D721Med (cell line): ENCODE results near the gene DYRK1B.

Experiments used
- DNase-seq: peaks from one replicate; pipeline ENCODE4 v3.0.0; 2011; ENCODE audit warnings: low spot score; ENCODE audit not compliant: insufficient read length
- FAIRE-seq: peaks from 2 replicates; lab custom pipeline; 2011; peaks lifted over from hg19 to GRCh38; lab: Jason Lieb, UNC
- TF ChIP-seq, protein P1 (sequence below): IDR thresholded peaks from 2 replicates; pipeline ENCODE4 v1.5.1; 2012; ENCODE audit warnings: mild to moderate bottlenecking, control low read depth; ENCODE audit not compliant: insufficient read depth; ENCODE audit errors: missing control alignments

The DYRK1B gene

DNA sequence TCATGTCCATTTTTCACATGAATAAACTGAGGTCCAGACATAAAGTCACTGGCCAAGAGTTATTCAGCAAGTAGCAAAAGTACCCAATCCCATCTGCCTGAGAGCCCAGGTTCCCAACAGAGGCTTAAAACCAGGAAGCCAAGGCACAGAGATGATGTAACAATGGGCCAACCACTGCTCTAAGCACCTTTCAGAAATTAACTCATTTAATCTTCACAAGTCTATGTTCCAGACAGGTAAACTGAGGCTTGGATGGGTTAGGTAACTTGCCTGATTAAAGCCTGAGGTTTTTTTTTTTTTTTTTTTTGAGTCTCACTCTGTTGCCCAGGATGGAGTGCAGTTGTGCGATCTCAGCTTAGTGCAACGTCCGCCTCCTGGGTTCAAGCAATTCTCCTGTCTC, 4.0 kb upstream of the DYRK1B start:
- DNase-seq: no peak
- TF ChIP-seq, protein P1, sequence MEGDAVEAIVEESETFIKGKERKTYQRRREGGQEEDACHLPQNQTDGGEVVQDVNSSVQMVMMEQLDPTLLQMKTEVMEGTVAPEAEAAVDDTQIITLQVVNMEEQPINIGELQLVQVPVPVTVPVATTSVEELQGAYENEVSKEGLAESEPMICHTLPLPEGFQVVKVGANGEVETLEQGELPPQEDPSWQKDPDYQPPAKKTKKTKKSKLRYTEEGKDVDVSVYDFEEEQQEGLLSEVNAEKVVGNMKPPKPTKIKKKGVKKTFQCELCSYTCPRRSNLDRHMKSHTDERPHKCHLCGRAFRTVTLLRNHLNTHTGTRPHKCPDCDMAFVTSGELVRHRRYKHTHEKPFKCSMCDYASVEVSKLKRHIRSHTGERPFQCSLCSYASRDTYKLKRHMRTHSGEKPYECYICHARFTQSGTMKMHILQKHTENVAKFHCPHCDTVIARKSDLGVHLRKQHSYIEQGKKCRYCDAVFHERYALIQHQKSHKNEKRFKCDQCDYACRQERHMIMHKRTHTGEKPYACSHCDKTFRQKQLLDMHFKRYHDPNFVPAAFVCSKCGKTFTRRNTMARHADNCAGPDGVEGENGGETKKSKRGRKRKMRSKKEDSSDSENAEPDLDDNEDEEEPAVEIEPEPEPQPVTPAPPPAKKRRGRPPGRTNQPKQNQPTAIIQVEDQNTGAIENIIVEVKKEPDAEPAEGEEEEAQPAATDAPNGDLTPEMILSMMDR: no peak
- no peak for FAIRE-seq

DNA sequence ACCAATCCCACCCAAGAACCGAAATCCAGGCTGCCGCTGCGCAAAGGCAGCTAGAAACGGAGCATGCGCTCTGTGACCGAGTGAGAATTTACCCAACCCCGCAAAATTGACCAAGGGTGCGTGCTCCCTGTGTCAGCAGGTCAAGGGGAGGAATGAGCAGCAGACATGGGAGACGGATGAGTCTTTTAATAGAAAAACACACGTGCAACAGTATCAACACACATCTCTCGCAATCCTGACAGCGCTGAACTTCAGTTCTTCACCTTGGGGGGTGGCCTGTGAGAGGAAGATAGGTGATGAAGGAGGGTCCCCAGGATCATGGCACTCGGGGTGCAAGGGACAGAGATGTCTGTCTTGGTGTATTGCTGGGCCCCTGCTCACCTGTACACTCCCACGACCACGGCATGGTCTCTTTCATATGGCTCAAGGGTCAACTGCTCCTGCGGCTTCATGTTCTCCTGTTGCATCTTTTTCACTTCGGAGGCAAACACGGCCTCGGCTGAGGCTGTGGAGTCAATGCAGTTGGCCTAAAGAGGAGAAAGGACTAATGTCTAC, 402 bp upstream of the DYRK1B start:
- FAIRE-seq: no peak
- TF ChIP-seq, protein P1: no peak
- no peak for DNase-seq

DNA sequence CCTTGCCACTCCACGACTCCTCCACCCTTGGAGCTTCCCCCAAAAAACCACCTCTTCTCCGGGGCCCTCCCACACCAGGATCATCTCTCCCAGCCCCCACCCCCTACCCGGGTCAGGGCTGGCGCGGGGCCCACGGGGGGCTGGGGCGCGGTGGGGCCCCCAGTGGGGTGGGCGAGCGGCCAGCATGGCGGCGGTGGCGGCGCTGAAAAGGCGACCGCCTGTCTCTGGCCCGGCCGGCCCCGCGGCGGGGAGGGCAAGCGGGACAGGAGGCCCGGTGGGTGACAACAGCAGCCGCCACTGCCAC, 850 bp downstream of the DYRK1B start:
- FAIRE-seq (no peak), DNase-seq (no peak)
- TF ChIP-seq, protein P1: no peak

DNA sequence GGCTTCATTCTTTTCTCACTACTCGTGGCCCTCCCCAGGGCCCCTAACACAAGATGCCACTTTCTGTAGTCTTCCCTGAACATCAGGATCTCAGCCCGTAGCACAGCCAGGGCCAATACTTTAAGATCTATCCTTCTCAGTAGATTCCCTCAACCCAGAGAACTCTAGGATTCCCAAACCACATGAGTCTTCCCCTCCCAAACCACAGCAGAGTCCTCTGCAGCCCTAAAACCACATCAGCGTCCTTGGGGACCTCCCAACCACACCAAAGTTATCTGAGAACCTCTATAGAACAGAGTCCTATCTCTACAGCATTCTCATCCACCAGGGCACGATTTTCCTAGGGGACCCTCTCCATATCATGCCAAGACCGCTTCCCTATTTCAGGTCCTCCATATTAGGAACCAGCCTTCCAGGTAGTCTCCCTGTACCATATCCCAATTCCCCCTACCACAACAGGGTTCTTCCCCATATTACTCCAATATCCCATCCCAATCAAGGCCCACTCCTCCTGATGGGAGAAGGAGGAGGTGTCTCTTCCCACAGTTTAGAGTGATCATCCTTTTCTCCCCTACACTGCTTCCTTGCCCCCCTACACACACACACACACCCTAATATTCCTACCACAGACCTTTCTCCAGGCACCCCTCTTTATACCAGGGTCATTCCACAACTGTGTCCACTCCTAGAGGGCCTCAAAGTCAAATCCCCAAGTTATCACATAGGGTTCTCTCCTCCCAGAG, 1.4 kb downstream of the DYRK1B start:
- TF ChIP-seq, protein P1: no peak
- FAIRE-seq (no peak), DNase-seq (no peak)

DNA sequence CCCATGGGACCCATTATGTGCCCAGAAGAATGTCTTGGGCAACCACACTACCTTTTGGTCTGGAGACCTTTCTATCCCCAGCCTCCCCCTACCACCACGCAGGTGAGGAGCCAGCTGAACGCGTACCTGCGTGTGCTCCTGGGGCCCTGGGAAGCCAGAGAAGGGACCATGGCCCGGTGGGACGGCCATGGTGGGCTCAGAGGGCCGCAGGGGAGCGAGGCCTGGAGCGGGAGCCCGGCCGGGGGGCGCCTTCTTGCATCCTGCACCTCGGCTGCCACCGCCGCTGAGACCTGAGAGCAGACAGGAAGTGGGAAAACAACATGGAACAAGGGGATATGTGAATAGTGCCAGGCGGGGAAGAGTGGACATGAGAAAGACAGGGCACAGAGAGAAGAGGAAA, 2.3 kb downstream of the DYRK1B start:
- TF ChIP-seq, protein P1: no peak
- FAIRE-seq (no peak), DNase-seq (no peak)

DNA sequence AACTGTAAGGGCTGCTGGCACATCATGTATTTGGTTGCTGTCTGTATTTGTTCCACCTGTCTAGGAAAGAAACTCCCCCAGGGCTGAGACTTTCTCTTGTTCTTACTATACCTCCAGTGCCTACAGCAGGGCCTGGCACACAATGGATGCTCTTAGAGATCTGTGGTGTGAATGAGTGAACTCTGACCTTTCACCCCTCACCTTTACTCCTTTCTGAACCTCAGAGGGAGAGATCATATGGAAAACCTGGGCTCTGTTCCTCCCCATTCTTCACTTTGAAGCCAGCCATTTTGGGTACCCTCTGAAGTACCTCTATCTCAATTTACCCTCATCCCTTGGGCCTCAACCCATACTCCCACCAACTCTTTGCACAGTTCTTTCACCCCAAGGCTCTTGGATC, 3.1 kb downstream of the DYRK1B start:
- FAIRE-seq (no peak), DNase-seq (no peak)
- TF ChIP-seq, protein P1: no peak

DNA sequence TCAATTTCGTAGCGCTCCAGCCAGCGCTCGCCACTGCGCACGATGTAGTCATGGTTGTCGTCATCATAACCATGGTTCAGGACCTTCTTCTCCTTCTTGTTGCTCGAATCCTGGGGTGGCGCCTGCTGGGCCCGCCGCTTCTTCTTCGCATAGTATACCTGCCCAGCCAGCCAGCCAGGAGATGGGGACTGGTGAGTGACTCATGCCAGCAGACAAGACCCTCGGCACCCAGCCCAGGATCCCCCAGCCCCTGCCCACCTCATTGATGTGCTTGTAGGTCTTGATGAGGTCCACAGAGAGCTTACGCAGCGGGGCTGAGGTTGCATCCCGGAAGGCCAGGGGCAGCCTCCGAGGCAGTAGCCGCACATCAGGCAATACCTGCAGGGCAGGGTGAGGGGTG, 3.6 kb downstream of the DYRK1B start:
- TF ChIP-seq, protein P1: no peak
- FAIRE-seq (no peak), DNase-seq (no peak)
